Islet precursor cell (in vitro differentiated cells): Measurements from ENCODE around the gene MRC2.

Experiments used
- DNase-seq: peaks from one replicate; pipeline ENCODE4 v3.0.0-alpha.2; 2018

MRC2 gene

DNA sequence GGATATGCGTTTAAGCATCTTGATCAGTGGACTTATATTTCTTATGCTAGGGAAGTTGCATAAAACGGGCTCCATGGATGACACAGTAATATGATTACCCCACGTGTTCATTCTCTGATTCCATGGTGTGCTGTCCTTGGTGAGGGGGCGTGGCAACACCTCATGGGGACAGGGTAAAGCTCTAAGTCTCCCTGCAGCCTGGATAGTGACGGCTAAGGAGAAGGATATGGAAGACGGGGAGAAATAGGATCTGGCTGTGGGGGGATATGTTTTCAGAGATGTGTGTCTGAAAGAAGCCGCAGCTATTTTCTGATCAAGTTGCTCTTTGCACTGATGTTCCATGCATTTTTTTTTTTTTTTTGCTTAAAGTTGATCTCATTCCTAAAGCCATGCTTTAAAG, 96.4 kb downstream of the MRC2 start:
- peak; percentile 59 for DNase-seq

DNA sequence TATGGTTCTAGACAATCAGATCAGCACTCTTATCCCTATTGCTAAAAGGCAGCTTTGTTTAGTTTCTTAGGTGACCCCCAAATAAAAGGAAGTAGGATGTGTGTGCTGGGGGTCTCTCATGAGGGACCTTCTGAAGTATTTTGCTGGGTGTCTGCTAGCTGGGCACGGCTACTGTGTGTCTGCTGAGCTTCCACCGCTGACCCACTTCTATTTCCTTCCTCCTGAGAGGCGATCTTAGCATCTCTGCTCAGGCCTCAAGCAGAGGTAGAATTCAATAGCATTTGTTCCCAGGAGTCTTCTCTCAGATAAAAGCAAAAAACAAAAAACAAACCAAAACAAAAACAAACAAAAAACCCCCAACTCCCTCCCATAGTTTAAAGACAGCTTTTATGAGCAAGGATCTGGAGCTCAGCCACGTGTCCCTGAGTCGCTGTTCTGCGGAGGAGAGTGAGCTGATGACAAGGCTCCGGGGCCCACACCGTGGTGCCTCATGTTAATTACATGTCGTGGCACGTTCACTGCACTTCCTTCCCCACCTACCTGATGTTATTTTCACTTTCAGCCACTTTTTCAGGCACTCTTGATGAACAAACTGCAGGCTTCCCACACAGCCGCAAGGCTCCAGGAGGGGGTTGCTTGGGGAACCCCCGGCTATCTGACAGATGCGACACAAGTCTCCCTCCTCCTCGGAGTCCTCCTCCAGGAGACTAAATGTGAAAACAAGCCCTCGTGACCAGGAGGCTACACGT, 97.1 kb downstream of the MRC2 start:
- peak; percentile 76 for DNase-seq

- DNase-seq: peak; percentile 81
Observed at GRCh38 chr17:62725791-62726249, 98.3 kb downstream of the MRC2 start.

GRCh38 chr17:62727916-62728672, 100.6 kb downstream of the MRC2 start:
- DNase-seq: peak; percentile 50

- DNase-seq: peak; percentile 6
Observed at GRCh38 chr17:62732125-62732524, 104.7 kb downstream of the MRC2 start.

DNA sequence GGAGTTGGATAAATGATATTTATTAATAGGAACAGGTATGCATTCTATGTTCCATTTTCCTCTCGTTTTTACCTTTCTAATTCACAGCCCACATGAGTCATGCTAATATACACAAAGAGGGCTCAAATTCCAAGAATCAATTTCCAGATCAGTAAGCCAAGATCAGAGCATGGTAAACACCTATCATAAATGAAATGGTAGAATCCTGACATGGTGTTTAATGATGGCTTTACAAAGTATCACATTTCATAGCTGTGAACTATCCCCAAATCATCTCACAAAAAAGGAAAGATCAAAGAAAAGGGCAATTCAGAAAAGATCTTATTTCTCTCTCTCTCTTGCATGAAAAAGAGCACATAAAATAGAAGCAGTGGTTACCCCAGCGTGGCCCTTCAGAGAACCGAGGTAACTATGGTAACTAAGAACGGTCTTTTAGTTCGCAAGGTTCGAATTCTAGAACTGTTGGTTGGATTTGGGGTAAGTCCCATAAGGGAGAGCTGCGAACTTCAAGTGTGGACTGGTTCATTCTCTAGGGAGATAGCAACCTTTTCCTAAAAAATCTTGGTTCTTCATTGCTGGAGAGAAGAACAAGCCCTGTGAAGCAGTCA, 107.7 kb downstream of the MRC2 start:
- peak; percentile 9 for DNase-seq

DNA sequence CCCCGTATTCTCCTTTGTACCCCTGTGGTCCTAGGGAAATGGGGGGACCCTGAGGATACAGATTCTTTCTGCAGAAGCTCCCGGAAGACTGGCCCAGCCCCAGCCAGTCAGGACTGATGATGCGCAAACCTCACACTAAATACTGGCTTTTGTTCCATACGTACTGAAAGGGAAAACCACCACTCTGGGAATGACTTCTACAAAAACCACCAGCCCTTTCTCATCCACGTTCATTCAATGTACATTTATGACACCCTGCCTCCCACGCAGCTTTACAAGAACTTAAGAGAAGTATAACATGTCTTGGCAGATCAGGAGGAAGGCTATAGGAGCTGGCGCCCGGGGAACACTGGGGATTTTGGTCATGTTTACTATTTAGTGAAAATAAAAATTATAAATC, 110.0 kb downstream of the MRC2 start:
- DNase-seq: peak; percentile 51

DNA sequence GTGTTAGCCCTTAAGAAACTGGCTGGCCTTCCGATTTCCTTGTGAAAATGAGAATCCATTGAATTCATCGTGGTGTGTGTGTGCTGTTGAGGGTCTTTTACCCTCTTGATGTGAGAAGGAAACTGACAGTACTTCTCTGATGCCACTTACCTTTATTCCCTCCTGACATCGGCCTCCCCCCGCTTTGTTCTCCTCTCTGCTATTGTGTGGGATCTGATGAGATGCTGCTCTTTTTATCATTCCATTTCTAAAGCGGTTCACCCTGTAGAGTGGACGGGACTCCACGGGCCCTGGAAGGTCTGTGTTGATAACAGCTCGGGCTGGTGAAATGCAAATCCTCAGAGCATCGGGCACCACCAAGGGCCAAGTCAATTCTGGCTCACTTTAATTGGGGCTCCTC, 110.8 kb downstream of the MRC2 start:
- peak; percentile 48 for DNase-seq

DNA sequence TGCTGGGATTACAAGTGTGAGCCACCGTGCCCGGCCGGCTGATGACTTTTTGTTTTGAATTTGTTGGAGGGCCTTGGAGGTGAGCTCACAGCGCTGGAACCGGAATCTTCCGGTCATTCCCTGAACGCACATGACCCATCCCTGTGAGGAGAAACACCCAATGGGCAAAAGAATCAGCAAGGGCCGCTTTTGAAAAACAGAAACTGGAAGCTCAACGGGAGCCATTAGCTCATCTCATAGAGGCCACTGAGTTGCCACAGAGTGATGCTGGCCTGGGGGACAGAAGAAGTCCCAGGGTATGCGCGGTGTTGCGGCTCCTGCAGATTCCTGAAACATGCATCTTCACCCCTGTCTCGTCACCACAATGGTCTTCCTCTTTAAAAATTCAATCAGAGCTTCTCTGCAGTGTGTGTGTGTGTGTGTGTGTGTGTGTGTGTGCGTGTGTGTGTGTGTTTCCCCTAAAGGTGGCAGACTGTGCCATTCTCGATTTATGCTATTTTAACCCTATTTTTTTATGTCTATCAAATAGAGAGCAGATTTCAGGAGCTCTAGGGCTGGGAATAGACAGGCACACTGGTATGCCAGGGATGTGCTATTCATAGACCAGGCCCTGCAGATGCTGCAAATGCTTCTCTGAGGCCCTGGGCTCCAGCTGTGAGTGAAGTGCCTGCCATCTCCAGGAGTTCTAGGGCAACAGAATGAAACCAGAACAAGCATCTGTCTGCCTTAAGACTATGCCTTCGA, 112.3 kb downstream of the MRC2 start:
- peak; percentile 73 for DNase-seq

GRCh38 chr17:62741290-62741689, 113.8 kb downstream of the MRC2 start:
- DNase-seq: no peak
